ENCODE results near the gene SGK1.
"Not testable (repeated sequence)": the region's sequence is repeated elsewhere in the genome, so short reads cannot be mapped to it uniquely, and the experiment has no call there.

The SGK1 gene

DNA sequence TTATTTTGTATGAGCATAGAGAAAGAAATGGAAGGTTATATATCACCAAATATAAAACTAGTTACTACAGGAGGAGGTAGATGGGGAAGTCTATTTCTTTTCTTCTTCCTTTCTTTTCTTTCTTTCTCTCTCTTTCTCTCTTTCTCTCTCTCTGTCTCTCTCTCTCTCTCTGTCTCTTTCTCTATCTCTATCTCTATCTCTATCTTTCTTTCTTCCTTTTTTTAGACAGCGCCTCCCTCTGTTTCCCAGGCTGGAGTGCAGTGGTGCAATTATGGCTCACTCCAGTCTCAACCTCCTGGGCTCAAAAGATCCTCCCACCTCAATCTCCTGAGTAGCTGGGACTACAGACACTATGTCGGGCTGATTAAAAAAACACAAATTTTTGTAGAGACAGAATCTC, 10.2 kb upstream of the SGK1 start:
- no peak for DNase-seq (ENCODE audit: low read depth in 2 of 2)

DNA sequence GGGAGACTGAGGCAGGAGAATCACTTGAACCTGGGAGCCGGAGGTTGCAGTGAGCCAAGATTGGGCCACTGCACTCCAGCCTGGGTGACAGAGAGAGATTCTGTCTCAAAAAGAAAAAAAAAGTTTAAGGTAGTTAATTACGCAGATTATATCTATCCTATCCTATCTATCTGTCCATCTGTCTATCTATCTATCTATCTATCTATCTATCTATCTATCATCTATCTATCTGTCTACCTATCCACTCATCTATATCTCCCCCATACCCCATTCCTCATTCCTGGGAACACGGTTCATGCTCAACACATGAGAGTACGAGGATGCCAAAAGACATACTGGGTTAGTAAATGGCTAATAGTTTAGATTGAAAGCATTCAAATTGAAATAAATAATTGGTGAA, 8.3 kb upstream of the SGK1 start:
- DNase-seq (ENCODE audit: low read depth in 2 of 2) = not testable (repeated sequence)

DNA sequence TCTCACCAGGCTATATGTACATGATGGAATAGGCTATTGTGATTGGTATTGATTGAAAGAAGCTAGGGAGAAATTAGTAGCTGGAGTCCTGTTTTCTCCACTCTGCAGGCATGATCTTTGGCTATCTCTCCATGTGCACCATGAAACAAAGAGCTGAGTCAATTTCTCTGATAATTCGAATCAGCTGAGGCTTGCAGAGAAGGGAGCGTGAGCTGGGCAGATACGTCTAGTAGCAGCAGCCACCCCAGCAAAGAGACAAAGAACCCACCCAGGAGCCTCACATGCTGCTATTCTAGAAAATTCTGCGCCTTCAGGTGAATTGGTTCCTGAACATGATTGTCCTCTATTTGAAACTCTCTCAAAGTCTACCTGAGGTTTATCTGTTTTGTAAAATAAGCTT, 6.9 kb upstream of the SGK1 start:
- DNase-seq (ENCODE audit: low read depth in 2 of 2) = no peak

DNA sequence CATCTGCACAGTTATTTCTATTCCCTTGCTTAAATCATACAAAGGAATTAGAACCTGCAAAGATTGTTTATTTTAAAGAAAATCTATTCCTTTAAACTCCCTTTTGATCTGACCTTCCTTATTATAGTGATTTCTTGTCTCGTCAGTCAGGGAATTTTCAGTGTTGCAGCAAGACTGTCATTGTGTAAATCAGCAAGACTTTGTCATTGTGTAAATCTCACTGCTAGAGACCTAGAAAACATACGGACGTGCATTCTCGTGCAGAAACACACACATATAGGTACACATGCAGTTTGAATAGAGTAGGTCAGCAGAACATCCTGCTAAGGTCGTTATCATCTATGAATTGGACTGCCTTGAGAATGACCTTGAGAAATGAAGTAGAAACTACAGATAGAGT, 6.2 kb upstream of the SGK1 start:
- DNase-seq (ENCODE audit: low read depth in 2 of 2) = no peak

DNA sequence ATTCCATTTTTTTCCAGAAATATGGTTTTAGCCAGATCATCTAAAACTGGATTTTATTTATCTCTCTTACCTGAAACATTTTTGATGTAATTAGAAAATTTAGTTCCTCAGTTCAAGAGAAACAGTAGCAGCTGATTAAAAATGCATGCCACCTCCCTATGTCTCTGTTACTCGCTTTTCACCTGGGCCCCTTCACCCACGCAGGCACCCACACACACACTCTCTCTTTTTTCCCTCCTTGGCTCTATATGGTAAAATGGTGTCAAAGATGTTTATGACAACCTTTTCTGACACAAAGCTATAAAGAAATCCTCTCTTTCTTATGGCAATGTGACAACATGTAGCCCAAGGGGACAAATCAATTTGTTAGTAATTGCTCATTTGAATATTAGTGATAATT, 5.8 kb upstream of the SGK1 start:
- DNase-seq (ENCODE audit: low read depth in 2 of 2) = no peak

DNA sequence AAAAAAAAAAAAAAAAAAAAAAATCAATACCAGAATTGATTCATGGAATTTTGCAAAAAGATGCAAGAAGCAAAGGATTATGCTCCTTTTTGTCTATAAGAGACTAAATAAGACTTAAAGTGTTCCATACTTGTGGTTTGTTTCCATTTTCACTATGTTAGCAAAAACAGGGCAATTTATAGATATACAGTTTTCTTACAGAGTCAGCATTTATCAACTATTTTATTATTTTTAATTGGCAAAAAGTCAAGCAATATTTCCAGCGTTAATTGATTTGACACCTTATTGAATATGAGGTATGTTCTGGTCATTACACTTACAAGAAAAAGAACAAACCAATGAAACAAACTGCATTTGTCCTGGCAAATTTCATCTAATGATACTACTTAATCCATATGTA, 5.4 kb upstream of the SGK1 start:
- DNase-seq (ENCODE audit: low read depth in 2 of 2) = no peak

DNA sequence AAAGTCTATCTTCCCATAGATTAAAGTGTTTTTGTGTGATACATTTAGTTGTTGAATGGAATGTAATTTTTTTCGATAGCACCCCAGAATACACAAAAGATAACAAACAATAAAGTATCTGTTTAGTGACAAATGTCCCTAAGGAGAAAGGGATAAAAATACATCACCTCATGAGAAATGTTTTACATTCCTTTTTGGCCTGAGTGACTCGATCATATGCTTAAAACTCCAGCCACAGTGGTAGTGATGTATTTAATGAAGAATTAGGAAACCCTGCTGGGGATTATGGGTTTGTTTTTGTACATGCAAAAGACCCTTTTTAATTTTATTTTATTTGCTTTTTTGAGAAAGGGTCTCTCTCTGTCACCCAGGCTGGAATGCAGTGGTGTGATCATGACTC, 4.3 kb upstream of the SGK1 start:
- no peak for DNase-seq (ENCODE audit: low read depth in 2 of 2)

DNA sequence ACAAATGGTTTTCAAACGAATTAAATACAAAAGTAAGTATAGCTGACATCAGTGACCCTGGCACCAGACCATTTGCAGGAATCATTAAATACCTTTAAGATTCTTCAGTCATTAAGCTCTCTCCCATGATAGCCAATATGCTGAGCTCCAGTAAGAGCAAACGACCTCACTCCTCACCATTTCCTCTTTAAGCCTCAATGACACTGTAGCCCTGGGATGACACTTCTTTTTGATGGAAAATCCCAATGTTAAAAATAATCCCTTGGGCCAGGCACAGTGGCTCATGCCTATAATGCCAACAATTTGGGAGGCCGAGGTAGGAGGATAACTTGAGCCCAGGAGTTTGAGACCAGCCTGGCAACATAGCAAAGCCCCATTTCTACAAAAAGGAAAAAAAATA, 3.3 kb upstream of the SGK1 start:
- no peak for DNase-seq (ENCODE audit: low read depth in 2 of 2)

DNA sequence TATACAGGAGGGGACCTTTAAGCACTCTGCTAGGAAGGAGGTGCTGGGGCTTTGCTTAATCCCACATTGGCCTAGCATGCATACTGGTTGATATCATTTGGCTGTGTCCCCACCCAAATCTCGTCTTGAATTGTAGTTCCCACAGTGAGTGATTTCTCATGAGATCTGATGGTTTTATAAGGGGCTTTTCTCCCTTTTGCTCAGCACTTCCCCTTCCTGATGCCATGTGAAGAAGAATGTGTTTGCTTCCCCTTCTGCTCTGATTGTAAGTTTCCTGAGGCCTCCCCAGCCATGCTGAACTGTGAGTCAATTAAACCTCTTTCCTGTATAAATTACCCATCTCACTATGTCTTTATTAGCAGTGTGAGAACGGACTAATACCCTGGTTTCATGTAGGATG, 1.8 kb upstream of the SGK1 start:
- not testable (repeated sequence) for DNase-seq (ENCODE audit: low read depth in 2 of 2)

DNA sequence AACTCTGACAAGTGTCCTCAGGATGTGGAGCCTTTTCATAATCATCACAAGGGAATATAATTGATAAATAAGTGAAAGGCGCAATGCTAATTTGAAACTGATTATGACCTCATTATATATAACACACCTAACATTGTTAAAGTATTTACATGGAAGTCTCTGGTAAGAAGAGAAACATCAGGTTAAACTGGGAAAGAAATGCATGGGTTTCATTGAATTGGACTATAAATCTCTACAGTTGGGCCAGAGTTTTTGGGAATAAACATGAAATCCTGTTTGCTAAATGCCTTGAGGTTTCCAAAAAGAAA, 1.0 kb upstream of the SGK1 start:
- no peak for DNase-seq (ENCODE audit: low read depth in 2 of 2)

DNA sequence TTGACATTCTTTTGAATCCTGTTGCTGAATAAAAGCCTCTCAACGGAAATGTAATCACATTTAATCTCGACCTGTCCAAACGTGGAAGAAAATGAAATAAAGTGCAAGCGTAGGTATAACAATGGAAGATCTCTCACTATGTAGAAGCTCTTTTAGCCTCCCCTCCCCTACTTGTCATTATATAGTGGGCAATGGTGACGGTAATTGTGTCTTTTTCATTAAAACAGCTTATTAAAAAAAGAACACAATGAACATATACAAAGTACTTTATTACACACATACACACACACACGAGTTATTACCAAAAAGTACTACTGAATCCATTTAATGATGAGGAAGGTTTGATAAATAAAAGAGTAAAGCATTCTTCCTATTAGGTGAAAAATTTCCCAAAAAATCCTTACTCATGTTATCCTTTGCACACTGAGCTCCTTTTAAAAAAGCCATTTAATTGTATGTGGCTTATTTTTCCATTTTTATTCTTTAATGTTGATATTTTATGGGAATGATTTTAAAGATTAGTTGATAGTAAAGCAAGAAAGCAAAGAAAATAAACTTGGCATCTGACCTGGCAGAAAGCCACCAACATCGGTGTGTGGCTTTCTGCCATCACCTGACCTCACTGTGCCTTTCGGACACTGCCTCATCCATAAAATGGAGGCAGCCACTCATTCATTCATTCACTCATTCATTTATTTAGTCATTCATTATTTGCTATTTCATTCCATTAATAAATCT, 493 bp upstream of the SGK1 start:
- no peak for DNase-seq (ENCODE audit: low read depth in 2 of 2)

DNA sequence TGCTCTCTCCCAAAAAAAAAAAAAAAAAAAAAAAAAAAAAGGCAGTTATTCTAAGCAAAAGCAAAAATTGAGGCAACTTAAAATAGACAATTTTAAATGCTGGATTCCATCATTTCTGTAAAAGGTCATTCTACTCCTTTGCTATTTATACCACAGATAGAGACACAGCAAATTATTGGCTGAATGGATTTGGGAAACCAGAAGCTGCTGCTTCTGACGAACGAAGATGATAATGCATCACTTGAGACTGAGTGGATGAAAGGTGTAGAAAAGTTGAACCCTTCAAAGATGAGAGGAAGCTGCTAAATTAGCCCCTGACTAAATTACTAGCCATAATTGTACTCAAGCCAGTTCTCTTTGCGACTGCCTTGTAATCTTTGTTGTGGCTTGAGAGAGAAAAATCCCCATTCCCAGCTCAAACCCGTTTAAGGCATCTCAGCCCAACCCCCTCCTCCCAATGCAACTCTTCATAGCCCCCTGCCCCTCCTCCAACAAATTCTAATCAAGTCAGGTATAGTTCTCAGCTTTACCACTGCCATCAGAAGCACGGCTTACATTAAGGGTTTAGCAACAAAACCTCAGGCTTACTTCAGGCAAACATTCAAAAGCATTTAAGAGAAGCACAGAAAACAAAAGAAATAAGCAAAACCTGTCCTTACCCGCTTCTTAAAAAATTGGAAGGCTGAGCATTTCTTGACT, 1.0 kb downstream of the SGK1 start:
- no peak for DNase-seq (ENCODE audit: low read depth in 2 of 2)

DNA sequence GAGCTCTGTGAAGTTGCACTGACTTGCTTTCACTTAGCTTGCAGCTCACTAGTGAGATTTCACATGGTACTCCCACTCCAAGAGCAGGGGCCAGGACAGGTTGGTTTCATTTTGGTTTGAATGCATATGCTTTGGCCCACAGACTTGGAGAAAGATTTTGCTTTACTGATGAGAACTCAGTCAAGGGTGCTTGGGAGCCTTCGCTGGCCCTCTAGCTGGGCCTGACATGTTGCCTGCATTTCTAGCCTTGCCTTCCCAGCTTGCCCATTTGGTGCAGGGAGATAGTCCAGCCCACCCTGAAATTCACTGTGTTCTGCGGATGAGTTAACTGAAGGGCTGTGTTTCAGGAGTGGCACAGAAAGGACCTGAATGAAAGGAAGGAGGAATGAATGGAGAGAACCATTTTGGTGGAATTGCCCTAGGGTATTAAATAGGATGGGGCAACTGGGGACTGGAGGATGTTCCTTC, 1.9 kb downstream of the SGK1 start:
- DNase-seq (ENCODE audit: low read depth in 2 of 2) = no peak

DNA sequence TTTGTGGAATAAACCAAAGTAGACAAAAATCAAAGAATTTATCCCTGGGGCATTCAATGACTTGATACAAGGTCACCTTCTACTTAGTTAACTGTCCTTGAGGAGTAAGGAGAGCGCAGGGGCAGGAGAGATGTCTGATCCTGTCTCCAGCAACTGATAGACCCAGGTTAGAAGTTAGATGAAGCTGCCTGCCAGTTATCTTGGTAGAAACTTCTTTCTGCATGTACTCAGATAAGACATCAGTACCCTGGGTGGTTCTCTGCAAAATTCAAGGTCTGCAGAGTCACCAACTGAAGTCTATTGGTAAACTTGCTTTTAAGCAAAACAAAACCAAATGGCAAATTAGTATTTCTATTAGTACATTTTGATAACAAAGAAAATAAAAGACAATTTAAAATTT, 2.7 kb downstream of the SGK1 start:
- DNase-seq (ENCODE audit: low read depth in 2 of 2) = no peak

DNA sequence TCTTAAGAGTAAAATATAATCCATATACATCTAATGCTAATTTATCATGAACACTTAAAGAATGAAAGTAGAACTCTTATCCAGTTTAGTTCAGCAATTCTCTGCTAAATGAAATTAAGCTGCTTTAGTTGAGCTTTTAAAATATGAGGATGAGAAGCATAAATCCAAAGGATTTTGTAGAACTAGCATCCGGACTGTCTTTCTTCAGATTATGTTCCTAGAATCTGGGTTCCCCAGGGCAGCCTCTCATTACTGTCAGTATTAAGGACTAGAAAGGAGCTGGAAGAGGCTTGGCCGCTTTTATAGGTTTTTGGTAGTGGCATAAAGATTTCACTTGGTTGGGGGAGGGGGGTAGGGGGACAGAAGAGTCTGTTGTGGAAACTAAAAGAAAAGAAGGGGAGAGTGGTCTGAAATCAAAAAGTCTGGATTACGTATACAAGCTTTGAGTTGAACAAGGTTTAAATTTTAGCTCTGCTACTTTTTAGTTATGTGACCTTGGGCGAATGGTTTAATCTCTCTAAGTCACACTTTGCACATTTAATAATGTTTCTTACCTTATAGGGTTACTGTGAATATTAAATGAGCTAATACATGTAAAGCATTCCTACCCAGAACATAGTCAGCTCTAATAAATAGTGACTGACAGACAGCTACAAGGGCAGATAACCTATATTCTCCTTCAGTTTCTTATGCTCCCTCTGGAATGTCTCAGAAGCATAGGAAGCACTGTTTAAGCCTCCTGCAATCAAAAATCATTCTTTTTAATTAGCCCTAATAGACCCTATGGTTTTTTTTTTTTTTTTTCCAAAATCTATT, 3.7 kb downstream of the SGK1 start:
- DNase-seq (ENCODE audit: low read depth in 2 of 2) = no peak

DNA sequence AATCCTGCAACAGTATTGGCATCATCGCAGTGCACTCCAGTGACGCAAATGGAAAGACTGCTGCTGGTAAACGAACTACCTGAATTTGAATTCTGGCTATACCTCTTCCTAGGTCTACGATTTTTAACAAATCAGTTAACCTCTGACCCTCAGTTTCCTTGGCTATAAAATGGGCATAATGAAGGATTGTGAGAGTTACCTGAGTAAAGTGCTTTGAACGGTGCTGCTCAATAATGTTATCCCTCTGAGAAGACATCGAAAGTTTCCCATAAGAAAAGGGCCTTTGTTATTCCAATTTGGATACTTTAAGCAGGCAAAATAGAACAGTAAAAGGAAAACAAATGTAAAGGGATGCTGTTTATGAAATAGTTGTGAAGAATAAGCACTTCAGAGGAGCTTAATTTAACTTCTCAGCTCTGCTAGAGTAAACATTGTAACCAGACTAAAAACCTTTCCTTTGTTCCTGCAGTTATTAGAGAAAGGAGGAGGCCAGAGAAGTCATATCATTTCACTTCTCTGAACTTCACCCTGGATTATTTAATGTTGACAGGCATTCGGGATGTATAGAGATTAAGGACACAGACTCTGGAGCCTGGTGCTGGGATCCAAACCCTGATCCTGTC, 5.8 kb downstream of the SGK1 start:
- no peak for DNase-seq (ENCODE audit: low read depth in 2 of 2)

DNA sequence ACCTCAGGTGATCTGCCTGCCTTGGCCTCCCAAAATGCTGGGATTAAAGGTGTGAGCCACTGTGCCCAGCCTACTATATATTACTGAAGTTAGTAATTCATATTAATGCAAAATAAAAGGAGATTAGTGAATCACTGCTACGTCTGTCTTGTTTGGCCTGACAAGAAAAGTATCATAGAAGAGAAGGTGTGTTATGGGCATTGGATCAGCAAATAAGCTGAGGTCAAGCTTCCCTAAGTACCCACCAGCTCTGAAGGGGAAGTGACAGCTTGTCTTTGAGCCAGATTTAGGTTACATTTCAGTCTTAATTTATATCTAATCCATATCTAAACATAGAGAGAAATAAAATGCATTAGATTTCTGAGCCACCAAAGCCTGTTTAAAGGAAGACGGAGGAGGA, 7.1 kb downstream of the SGK1 start:
- DNase-seq (ENCODE audit: low read depth in 2 of 2) = no peak

DNA sequence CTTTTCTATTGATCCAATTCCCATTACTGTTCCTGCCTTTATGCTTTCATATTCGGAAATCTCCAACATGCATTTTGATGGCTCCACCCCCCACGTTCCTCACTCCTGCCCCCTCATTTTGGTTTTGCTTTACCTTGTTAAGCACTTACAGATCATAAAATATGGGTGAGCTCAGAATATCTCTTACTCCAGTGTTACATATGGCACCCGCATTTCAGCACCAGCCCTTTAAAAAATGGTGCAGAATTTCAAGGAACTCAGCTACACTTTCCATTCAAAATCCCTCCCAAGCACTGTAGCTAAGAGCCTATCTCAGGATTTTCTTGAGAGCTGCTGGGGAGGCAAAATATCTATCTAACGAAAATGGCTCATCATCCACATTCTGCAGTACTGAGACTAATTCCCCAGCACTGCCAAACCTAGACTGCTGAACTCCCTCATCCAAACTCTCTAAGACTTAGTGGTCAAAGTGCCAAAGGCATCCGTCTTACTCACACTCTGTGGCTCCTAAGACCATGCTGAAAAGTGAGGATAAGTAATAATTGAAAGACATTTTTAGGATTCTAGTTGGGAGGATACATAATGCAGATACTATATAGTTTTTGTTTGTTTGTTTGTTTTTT, 7.8 kb downstream of the SGK1 start:
- no peak for DNase-seq (ENCODE audit: low read depth in 2 of 2)

DNA sequence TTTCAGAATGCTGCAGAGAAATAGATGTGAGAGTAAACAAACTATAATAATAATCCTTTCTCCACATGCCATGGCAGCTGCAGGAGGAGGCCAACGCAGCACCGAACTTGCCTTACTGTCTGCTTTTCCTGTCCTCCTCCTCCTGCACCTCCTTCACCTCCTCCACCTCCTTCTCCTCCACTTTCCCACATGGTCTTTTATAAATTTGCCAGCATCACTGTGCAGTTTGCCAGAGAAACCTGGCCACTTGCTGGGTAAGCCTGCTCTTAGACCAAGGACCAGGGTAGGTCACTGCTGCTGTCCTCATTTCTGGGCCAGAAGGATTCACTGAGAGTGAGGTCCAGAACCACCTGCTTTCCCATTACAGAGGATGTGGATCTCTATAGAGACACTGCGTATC, 8.7 kb downstream of the SGK1 start:
- no peak for DNase-seq (ENCODE audit: low read depth in 2 of 2)

DNA sequence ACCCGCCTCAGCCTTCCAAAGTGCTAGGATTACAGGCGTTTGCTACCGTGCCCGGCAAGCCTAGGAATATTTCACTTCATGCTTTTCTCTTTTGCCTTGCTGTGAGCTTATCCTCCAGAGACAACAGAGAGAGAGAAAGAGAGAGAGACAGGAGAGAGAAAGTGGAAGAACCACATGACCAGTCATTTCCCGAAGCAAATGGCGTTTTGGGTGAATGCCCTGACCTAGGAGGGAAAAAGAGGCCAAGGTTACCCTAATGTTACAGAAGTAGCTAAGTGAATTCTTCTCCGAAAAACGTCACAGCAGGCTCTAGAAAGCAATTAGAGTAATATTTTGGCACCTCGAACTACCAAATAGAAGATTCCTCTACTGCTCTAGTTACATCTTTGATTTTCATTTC, 9.1 kb downstream of the SGK1 start:
- DNase-seq (ENCODE audit: low read depth in 2 of 2) = no peak

DNA sequence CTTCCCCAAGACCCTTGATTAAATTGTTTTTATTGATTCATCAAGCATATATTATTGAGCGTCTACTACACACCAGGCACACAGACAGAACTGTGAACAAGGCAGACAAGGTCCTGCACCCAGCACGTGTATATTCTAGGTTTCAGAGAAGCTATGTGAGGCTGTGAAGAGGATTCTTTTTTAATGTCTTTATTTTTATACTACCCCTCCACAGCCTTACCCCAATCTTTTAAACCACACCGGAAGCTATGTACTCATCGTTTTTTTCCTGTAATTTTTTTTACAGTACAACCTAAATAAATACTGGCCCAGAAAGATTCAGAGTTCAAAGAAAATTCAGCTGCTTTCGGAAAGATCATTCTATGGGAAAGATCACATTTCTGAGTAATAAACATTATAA, 10.0 kb downstream of the SGK1 start:
- DNase-seq (ENCODE audit: low read depth in 2 of 2) = no peak

DNA sequence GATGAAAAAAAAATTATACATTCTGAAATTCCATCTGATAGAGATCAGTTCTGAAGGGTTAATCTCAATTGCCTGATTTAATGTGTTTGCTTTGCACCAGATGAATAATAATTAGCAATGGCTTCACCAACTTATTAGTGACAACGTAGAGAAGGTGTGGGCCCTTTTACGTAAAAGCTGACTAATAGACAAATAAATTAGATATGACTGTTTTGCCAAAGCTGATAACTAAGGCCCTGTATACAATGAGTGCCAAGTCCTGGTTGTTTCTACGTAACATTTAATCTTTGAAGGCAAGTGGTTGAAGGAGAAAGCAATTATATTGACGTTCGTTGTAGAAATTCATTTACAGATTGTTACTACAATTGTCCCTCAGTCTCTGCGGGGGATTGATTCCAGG, 10.8 kb downstream of the SGK1 start:
- DNase-seq (ENCODE audit: low read depth in 2 of 2) = no peak
